ENCODE results near the gene MEST.
"Not testable (repeated sequence)": the region's sequence is repeated elsewhere in the genome, so short reads cannot be mapped to it uniquely, and the experiment has no call there.

Gene MEST

GRCh38 chr7:130486114-130486953 lies 5.6 kb upstream of the MEST start:
- DNase-seq (ENCODE audit: low spot score), result no peak

GRCh38 chr7:130486954-130487436 lies 4.9 kb upstream of the MEST start:
- no peak for DNase-seq (ENCODE audit: low spot score)

GRCh38 chr7:130488392-130489139 lies 3.3 kb upstream of the MEST start:
- DNase-seq (ENCODE audit: low spot score), result no peak

GRCh38 chr7:130489140-130489983 lies 2.5 kb upstream of the MEST start:
- DNase-seq (ENCODE audit: low spot score), result peak; percentile 16

GRCh38 chr7:130490311-130490791 lies 1.5 kb upstream of the MEST start:
- DNase-seq (ENCODE audit: low spot score), result no peak

GRCh38 chr7:130490888-130491804 lies 739 bp upstream of the MEST start:
- DNase-seq (ENCODE audit: low spot score), result peak; percentile 70

GRCh38 chr7:130492523-130493274 lies 814 bp downstream of the MEST start:
- DNase-seq (ENCODE audit: low spot score), result no peak

- no peak for DNase-seq (ENCODE audit: low spot score)
Measured at GRCh38 chr7:130493275-130493873, 1.5 kb downstream of the MEST start.

- DNase-seq (ENCODE audit: low spot score), result no peak
Measured at GRCh38 chr7:130494431-130494858, 2.6 kb downstream of the MEST start.

- no peak for DNase-seq (ENCODE audit: low spot score)
Measured at GRCh38 chr7:130500463-130500862, 8.6 kb downstream of the MEST start.

- DNase-seq (ENCODE audit: low spot score), result no peak
Measured at GRCh38 chr7:130500910-130501309, 9.0 kb downstream of the MEST start.

- no peak for DNase-seq (ENCODE audit: low spot score)
Measured at GRCh38 chr7:130505753-130506152, 13.9 kb downstream of the MEST start.

- no peak for DNase-seq (ENCODE audit: low spot score)
Measured at GRCh38 chr7:130506358-130506757, 14.5 kb downstream of the MEST start.

GRCh38 chr7:130512038-130512437 lies 20.2 kb downstream of the MEST start:
- not testable (repeated sequence) for DNase-seq (ENCODE audit: low spot score)

GRCh38 chr7:130513447-130513846 lies 21.6 kb downstream of the MEST start:
- DNase-seq (ENCODE audit: low spot score), result no peak

GRCh38 chr7:130515315-130516040 lies 23.6 kb downstream of the MEST start:
- DNase-seq (ENCODE audit: low spot score), result no peak

GRCh38 chr7:130521258-130521951 lies 29.5 kb downstream of the MEST start:
- DNase-seq (ENCODE audit: low spot score), result no peak

- DNase-seq (ENCODE audit: low spot score), result not testable (repeated sequence)
Measured at GRCh38 chr7:130523519-130524125, 31.7 kb downstream of the MEST start.

Measured in GM03348 (cell line).